Panc1 (cell line): ENCODE results near the gene TMEM51. TPM values are rescaled to one million over a fixed set of nuclear protein-coding genes. Genes with fewer than 3 reads are reported as not detected.
A peak's percentile ranks its signal among the peaks of the same experiment; 100 is the strongest.

ENCODE experiments used
- ATAC-seq: fragments of 200-7000 bp; cut with Tn5 transposase; 2 replicates; pipeline ENCODE4 v1.9.1; 2020; ENCODE audit warnings: mild to moderate bottlenecking, moderate library complexity
- BruUV-seq: library from RNA; stranded (reverse); fragments of 400-500 nt; replicated peaks from 2 replicates; lab custom pipeline; 2021; lab: Mats Ljungman, UMichigan
- CTCF ChIA-PET: fragments of 300-600 bp; sonication (Branson Sonifier 250); formaldehyde crosslinking; loops from one replicate; lab custom pipeline; 2022; ENCODE audit warnings: antibody characterized with exemption; lab: Charles Lee
- POLR2A ChIA-PET: fragments of 300-600 bp; sonication (Branson Sonifier 250); formaldehyde crosslinking; loops from one replicate; lab custom pipeline; 2022; ENCODE audit warnings: antibody characterized with exemption; lab: Charles Lee
- DNase-seq: peaks from one replicate; pipeline ENCODE4 v3.0.0-alpha.2; 2010; ENCODE audit warnings: low read depth, low spot score
- H3K27ac ChIP-seq: 2 replicates; pipeline ENCODE4 v1.5.1; 2011; ENCODE audit warnings: mild to moderate bottlenecking, low read length, inconsistent platforms
- H3K27me3 ChIP-seq: fragments of 200-500 bp; sonication (Bioruptor generic); 2 replicates; pipeline ENCODE4 v1.6.0; 2014; ENCODE audit warnings: low read length, inconsistent platforms; ENCODE audit not compliant: control insufficient read depth, insufficient read depth
- H3K36me3 ChIP-seq: fragments of 200-500 bp; sonication (Bioruptor generic); 2 replicates; pipeline ENCODE4 v1.5.1; 2014; ENCODE audit warnings: inconsistent platforms, mild to moderate bottlenecking, low read length, moderate library complexity; ENCODE audit not compliant: control insufficient read depth, insufficient read depth
- H3K4me1 ChIP-seq: 2 replicates; pipeline ENCODE4 v1.5.1; 2011; ENCODE audit warnings: inconsistent platforms, mild to moderate bottlenecking, low read length, moderate library complexity; ENCODE audit not compliant: control insufficient read depth, insufficient read depth
- H3K4me3 ChIP-seq, 2 experiments: 2 replicates each; pipeline ENCODE4 v1.5.1; 2011 to 2012; ENCODE audit warnings: low read depth in 2 of 2, low read length in 2 of 2, mild to moderate bottlenecking in 2 of 2, inconsistent platforms in 1 of 2, moderate library complexity in 1 of 2
- H3K9me3 ChIP-seq: fragments of 200-500 bp; sonication (Bioruptor generic); 2 replicates; pipeline ENCODE4 v1.5.1; 2014; ENCODE audit warnings: low read depth, mild to moderate bottlenecking, inconsistent platforms, low read length, moderate library complexity; ENCODE audit not compliant: control insufficient read depth, insufficient read depth
- CTCF ChIP-seq: fragments of 450-650 bp; IDR thresholded peaks from 2 replicates; pipeline ENCODE4 v1.5.1; 2017; ENCODE audit warnings: mild to moderate bottlenecking
- POLR2AphosphoS5 ChIP-seq: IDR thresholded peaks from 2 replicates; pipeline ENCODE4 v1.6.1; 2012; ENCODE audit warnings: mild to moderate bottlenecking, low read depth, low read length, moderate library complexity
- REST ChIP-seq, 2 experiments: IDR thresholded peaks; 2 replicates each; pipeline ENCODE4 v1.6.1; 2011 to 2012; ENCODE audit warnings: low read depth in 2 of 2, control low read depth in 1 of 2, low read length in 1 of 2, mild to moderate bottlenecking in 1 of 2, moderate library complexity in 1 of 2; ENCODE audit not compliant: insufficient read depth in 1 of 2
- SIN3A ChIP-seq: IDR thresholded peaks from 2 replicates; pipeline ENCODE4 v1.6.1; 2012; ENCODE audit warnings: low read depth, mild to moderate bottlenecking, low read length, moderate library complexity, borderline replicate concordance; ENCODE audit not compliant: insufficient read depth
- TCF7L2 ChIP-seq: IDR thresholded peaks from 2 replicates; pipeline ENCODE4 v1.6.1; 2011; ENCODE audit warnings: mild to moderate bottlenecking, low read depth, low read length, inconsistent platforms
- in situ Hi-C: cut with HindIII; loops from 2 replicates; pipeline ENCODE4 v1.10.0; 2016; ENCODE audit warnings: low sequenced_read_pairs, low pct_unique_long_range_greater_than_20kb
- intact Hi-C: fragments of 100-400 bp; cut with micrococcal nuclease; formaldehyde crosslinking; loops from one replicate; pipeline ENCODE4 v1.10.0; 2022; ENCODE audit not compliant: unreplicated experiment
- total RNA-seq: library from RNA; stranded (reverse); gene quantifications from one replicate; pipeline ENCODE4 v1.2.1, GENCODE V29; 2021; ENCODE audit not compliant: unreplicated experiment

TMEM51 gene
- total RNA-seq, 1 experiment from 2014 or later: 25.8 TPM

- no peak for DNase-seq
- POLR2A ChIA-PET: interaction anchor here (1.6 kb wide), 1 partner anchor 18 kb away, joined by 3 read pairs; no protein-coding TSS in a partner anchor
- peak overlapping the region; percentile 17 to 87 for H3K4me3 ChIP-seq
- in situ Hi-C loops: no loop called here
- CTCF ChIA-PET: interaction anchor here (0.6 to 1.7 kb wide), 3 partner anchors 8 to 115 kb away, joined by 3 to 6 read pairs (median 4); no protein-coding TSS in a partner anchor
- H3K27me3 ChIP-seq: no peaks in the 10 kb centered on the region
- TF ChIP-seq CTCF (no peak), POLR2AphosphoS5 (no peak), SIN3A (no peak), REST (IDR thresholded peaks at IDR 0.05; ENCODE audit: insufficient read depth in 1 of 2, low read depth in 2 of 2, low read length in 1 of 2) (no peak), TCF7L2 (no peak)
- intact Hi-C loops: no loop called here
- peak overlapping the region; percentile 62 for H3K27ac ChIP-seq
- H3K4me1 ChIP-seq: peaks cover 45% of the 10 kb centered on the region
- no peak for ATAC-seq
- H3K36me3 ChIP-seq: no peaks in the 10 kb centered on the region
- no peaks in the 10 kb centered on the region for H3K9me3 ChIP-seq
- BruUV-seq: no TSS peak
These were observed 2.6 kb downstream of the TMEM51 start for GRCh38 chr1:15155888-15156741.

GRCh38 chr1:15156807-15157380 is 3.3 kb downstream of the TMEM51 start:
- ATAC-seq (no peak), DNase-seq (no peak)
- ChIA-PET POLR2A (interaction anchor here (0.7 to 1.6 kb wide), 2 partner anchors 12 to 17 kb away, joined by 3 to 4 read pairs; no protein-coding TSS in a partner anchor), CTCF (interaction anchor here (0.6 to 1.7 kb wide), 3 partner anchors 29 to 126 kb away, joined by 3 to 6 read pairs (median 3); no protein-coding TSS in a partner anchor)
- Histone ChIP-seq H3K4me3 (peak overlapping the region; percentile 17 to 87), H3K27ac (peak overlapping the region; percentile 62), H3K36me3 (no peaks in the 10 kb centered on the region), H3K27me3 (no peaks in the 10 kb centered on the region), H3K9me3 (no peaks in the 10 kb centered on the region), H3K4me1 (peaks cover 45% of the 10 kb centered on the region)
- no TSS peak for BruUV-seq
- TF ChIP-seq TCF7L2 (no peak), CTCF (no peak), POLR2AphosphoS5 (no peak), REST (IDR thresholded peaks at IDR 0.05; ENCODE audit: insufficient read depth in 1 of 2, low read depth in 2 of 2, low read length in 1 of 2) (no peak), SIN3A (no peak)
- in situ Hi-C loops: no loop called here
- intact Hi-C loops: no loop called here
